A172 (cell line): ENCODE measurements around the gene TMEM132D. TPM values are rescaled to one million over a fixed set of nuclear protein-coding genes. Genes with fewer than 3 reads are reported as not detected.

ENCODE experiments used
- DNase-seq: peaks from one replicate; pipeline ENCODE4 v3.0.0-alpha.2; 2015; ENCODE audit warnings: low spot score
- total RNA-seq: library from RNA; depleted of rRNA; stranded (reverse); fragments of >200 nt; shearing (Covaris generic); gene quantifications from 2 replicates; pipeline ENCODE4 v1.2.3, GENCODE V29; 2014

The TMEM132D gene
- total RNA-seq, 1 experiment from 2014 or later = not detected

- DNase-seq = no peak
Measured at GRCh38 chr12:129351481-129351880, 552.3 kb downstream of the TMEM132D start.

GRCh38 chr12:129339336-129339735 is 564.5 kb downstream of the TMEM132D start:
- no peak for DNase-seq

- no peak for DNase-seq
Measured at GRCh38 chr12:129337413-129337812, 566.4 kb downstream of the TMEM132D start.

GRCh38 chr12:129335773-129336172 is 568.1 kb downstream of the TMEM132D start:
- DNase-seq = no peak

GRCh38 chr12:129332286-129332685 is 571.5 kb downstream of the TMEM132D start:
- DNase-seq = no peak

GRCh38 chr12:129331356-129332085 is 572.3 kb downstream of the TMEM132D start:
- DNase-seq = no peak

GRCh38 chr12:129328235-129328634 is 575.6 kb downstream of the TMEM132D start:
- DNase-seq = no peak

- DNase-seq = no peak
Measured at GRCh38 chr12:129325566-129325965, 578.3 kb downstream of the TMEM132D start.

GRCh38 chr12:129312048-129312447 is 591.8 kb downstream of the TMEM132D start:
- DNase-seq = no peak

- no peak for DNase-seq
Measured at GRCh38 chr12:129310346-129310745, 593.5 kb downstream of the TMEM132D start.

- no peak for DNase-seq
Measured at GRCh38 chr12:129305851-129306250, 598.0 kb downstream of the TMEM132D start.

- no peak for DNase-seq
Measured at GRCh38 chr12:129304529-129304928, 599.3 kb downstream of the TMEM132D start.

GRCh38 chr12:129300011-129300410 is 603.8 kb downstream of the TMEM132D start:
- no peak for DNase-seq

- no peak for DNase-seq
Measured at GRCh38 chr12:129298921-129299320, 604.9 kb downstream of the TMEM132D start.

GRCh38 chr12:129296671-129297070 is 607.2 kb downstream of the TMEM132D start:
- DNase-seq = no peak

GRCh38 chr12:129294868-129295267 is 609.0 kb downstream of the TMEM132D start:
- DNase-seq = no peak

GRCh38 chr12:129279771-129280170 is 624.1 kb downstream of the TMEM132D start:
- no peak for DNase-seq

- DNase-seq = no peak
Measured at GRCh38 chr12:129276361-129277060, 627.3 kb downstream of the TMEM132D start.

GRCh38 chr12:129269756-129270495 is 633.9 kb downstream of the TMEM132D start:
- DNase-seq = no peak

- no peak for DNase-seq
Measured at GRCh38 chr12:129258781-129259318, 645.0 kb downstream of the TMEM132D start.

- DNase-seq = no peak
Measured at GRCh38 chr12:129257524-129257923, 646.3 kb downstream of the TMEM132D start.

GRCh38 chr12:129246630-129247029 is 657.2 kb downstream of the TMEM132D start:
- DNase-seq = no peak
